Lung (tissue), 12 donors: Measurements from ENCODE around the gene ERBB4. TPM values are rescaled to one million over a fixed set of nuclear protein-coding genes. Genes with fewer than 3 reads are reported as not detected.

Source experiments
- ATAC-seq: fragments of 200-7000 bp; cut with Tn5 transposase; one replicate; pipeline ENCODE4 v1.9.1; 2020; ENCODE audit warnings: moderate number of reproducible peaks; ENCODE audit not compliant: insufficient read depth, low FRiP score
- DNase-seq, 3 donors: peaks; one replicate each; pipeline ENCODE4 v3.0.0-alpha.2; 2013 to 2017
- H3K27ac ChIP-seq, 2 donors: one replicate each; pipeline ENCODE4 v1.5.1; 2013; ENCODE audit warnings: mild to moderate bottlenecking in 2 of 2, moderate library complexity in 2 of 2, control low read depth in 1 of 2, inconsistent platforms in 1 of 2, low read depth in 1 of 2, low read length in 1 of 2
- H3K27me3 ChIP-seq, 3 donors: one replicate each; pipeline ENCODE4 v1.5.1; 2013; ENCODE audit warnings: low read length in 2 of 3; ENCODE audit not compliant: control insufficient read depth in 3 of 3, insufficient read depth in 3 of 3
- H3K36me3 ChIP-seq, 4 donors: one replicate each; pipeline ENCODE4 v1.5.1; 2013; ENCODE audit warnings: low read length in 4 of 4, mild to moderate bottlenecking in 1 of 4, moderate library complexity in 1 of 4; ENCODE audit not compliant: control insufficient read depth in 4 of 4, insufficient read depth in 4 of 4
- H3K4me1 ChIP-seq, 5 donors: one replicate each; pipeline ENCODE4 v1.5.1; 2013; ENCODE audit warnings: low read length in 5 of 5, mild to moderate bottlenecking in 2 of 5, moderate library complexity in 1 of 5; ENCODE audit not compliant: control insufficient read depth in 5 of 5, insufficient read depth in 5 of 5
- H3K4me3 ChIP-seq: one replicate; pipeline ENCODE4 v1.5.1; 2013; ENCODE audit warnings: mild to moderate bottlenecking, control low read depth, moderate library complexity
- H3K9ac ChIP-seq, 2 donors: one replicate each; pipeline ENCODE4 v1.5.1; 2013; ENCODE audit warnings: low read length in 2 of 2, control low read depth in 1 of 2; ENCODE audit not compliant: insufficient read depth in 1 of 2
- H3K9me3 ChIP-seq, 4 donors: one replicate each; pipeline ENCODE4 v1.5.1; 2013; ENCODE audit warnings: low read length in 3 of 4, mild to moderate bottlenecking in 1 of 4, moderate library complexity in 1 of 4; ENCODE audit not compliant: control insufficient read depth in 4 of 4, insufficient read depth in 3 of 4
- WGBS, 2 donors: extraction: QIAGEN DNeasy Blood & Tissue Kit; methylation state at CpG; one replicate each; pipeline ENCODE4 v1.1.7; 2013; 5-methylcytosine and 5-hydroxymethylcytosine counted together
- polyA plus RNA-seq, 2 donors: library from polyadenylated mRNA; stranded (reverse); fragments of 200-250 nt; gene quantifications; one replicate each; pipeline ENCODE4 v1.2.1, GENCODE V29; 2013
- total RNA-seq, 2 donors: library from RNA; depleted of rRNA in 1 of 2; stranded (reverse); fragments of >200 nt in 1 of 2; gene quantifications; one replicate each; pipeline ENCODE4 v1.2.1, GENCODE V29; 2014 to 2021
- TF ChIP-seq, protein P1 (sequence below): IDR thresholded peaks from 2 replicates; pipeline ENCODE4 v1.5.1; 2012; ENCODE audit warnings: mild to moderate bottlenecking; ENCODE audit errors: control extremely low read depth, extremely low read depth
- donor health status: control.
- donor health status: control.
- donor health status: Bipolar disorder and iron deficiency.
- donor health status: healthy.
- donor health status: DM: yes; HTN: yes; CAD: no.

The ERBB4 gene
- total and polyA plus RNA-seq, 4 donors: 0.41 to 16.8 (median 5.3) TPM

DNA sequence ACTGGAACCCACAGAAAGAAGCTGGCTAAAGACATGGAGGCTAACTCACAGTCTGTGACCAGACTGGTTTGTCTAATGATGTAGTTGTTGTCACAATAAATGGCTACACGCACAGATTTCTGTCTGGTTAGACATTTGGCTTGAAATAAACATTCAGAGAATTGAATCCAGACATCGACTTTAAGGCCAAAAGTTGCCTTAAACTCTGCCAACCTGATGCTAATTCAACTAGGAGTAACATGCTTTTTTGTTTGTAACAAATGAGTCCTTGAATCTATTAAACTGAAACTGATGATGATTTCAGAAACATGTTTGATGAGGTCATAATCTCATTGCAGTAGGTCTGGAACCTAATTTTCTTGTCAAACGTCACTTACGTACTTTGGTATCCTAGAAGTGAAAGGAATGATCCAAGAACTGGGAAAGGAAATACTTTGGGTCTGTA lies 123.8 kb downstream of the ERBB4 start:
- Histone ChIP-seq H3K9me3 (no peaks in the 10 kb centered on the region), H3K27me3 (no peaks in the 10 kb centered on the region), H3K4me1 (no peaks in the 10 kb centered on the region), H3K36me3 (no peaks in the 10 kb centered on the region), H3K27ac (no peak overlapping the region), H3K4me3 (no peak overlapping the region), H3K9ac (no peak overlapping the region)
- TF ChIP-seq, protein P1, sequence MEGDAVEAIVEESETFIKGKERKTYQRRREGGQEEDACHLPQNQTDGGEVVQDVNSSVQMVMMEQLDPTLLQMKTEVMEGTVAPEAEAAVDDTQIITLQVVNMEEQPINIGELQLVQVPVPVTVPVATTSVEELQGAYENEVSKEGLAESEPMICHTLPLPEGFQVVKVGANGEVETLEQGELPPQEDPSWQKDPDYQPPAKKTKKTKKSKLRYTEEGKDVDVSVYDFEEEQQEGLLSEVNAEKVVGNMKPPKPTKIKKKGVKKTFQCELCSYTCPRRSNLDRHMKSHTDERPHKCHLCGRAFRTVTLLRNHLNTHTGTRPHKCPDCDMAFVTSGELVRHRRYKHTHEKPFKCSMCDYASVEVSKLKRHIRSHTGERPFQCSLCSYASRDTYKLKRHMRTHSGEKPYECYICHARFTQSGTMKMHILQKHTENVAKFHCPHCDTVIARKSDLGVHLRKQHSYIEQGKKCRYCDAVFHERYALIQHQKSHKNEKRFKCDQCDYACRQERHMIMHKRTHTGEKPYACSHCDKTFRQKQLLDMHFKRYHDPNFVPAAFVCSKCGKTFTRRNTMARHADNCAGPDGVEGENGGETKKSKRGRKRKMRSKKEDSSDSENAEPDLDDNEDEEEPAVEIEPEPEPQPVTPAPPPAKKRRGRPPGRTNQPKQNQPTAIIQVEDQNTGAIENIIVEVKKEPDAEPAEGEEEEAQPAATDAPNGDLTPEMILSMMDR: no peak
- no peak for ATAC-seq
- no peak for DNase-seq
- WGBS, 2 donors: 72 to 84% methylated on average over 4 of the region's 4 CpGs

DNA sequence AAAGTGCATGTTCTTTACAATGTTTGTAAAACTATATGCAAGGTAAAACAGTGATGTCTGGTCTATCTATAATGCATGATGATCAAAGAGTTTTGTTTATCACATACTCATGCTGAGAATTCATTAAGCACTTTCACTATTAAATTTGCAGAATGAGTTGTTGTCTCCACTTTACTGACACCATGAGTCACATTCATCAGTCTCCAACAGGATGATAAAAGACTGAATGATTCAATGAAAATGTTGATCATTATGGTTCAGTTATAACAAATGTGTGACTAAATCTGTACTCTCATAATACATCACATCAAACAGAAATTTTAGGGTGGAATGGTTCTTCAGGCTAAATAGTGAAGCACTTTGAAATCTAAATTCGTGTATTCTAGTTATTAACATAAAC lies 129.0 kb downstream of the ERBB4 start:
- ATAC-seq: no peak

DNA sequence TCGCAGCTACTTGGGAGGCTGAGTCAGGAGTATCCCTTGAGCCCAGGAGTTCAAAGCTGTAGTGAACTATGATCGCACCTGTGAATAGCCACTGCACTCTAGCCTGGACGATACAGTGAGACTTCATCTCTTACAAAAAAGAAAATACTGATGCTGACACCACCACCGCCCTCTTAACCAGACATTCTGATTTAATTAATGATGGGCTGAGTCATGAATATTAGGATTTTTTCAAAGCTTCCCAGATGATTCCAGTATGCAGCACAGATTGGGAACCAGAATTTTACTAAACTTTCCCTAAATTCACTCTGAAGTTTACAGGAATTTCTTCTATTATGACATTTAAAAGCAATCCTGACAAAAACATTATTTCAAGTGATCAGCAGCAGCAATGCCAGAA lies 130.1 kb downstream of the ERBB4 start:
- Histone ChIP-seq H3K9ac (no peak overlapping the region), H3K27me3 (no peaks in the 10 kb centered on the region), H3K36me3 (no peaks in the 10 kb centered on the region), H3K4me3 (no peak overlapping the region), H3K9me3 (no peaks in the 10 kb centered on the region), H3K27ac (no peak overlapping the region), H3K4me1 (no peaks in the 10 kb centered on the region)
- ATAC-seq: no peak
- DNase-seq: no peak
- TF ChIP-seq, protein P1: no peak
- WGBS, 2 donors: 84 to 88% methylated on average over 4 of the region's 4 CpGs

More for the DNA sequence above, 129.0 kb downstream of the ERBB4 start:
- Histone ChIP-seq H3K27me3 (no peaks in the 10 kb centered on the region), H3K27ac (no peak overlapping the region), H3K4me1 (no peaks in the 10 kb centered on the region), H3K4me3 (no peak overlapping the region), H3K9ac (no peak overlapping the region), H3K36me3 (no peaks in the 10 kb centered on the region), H3K9me3 (no peaks in the 10 kb centered on the region)
- TF ChIP-seq, protein P1: no peak
- DNase-seq: no peak
- WGBS, 2 donors: 43 to 45% methylated on average over 1 of the region's 1 CpG

DNA sequence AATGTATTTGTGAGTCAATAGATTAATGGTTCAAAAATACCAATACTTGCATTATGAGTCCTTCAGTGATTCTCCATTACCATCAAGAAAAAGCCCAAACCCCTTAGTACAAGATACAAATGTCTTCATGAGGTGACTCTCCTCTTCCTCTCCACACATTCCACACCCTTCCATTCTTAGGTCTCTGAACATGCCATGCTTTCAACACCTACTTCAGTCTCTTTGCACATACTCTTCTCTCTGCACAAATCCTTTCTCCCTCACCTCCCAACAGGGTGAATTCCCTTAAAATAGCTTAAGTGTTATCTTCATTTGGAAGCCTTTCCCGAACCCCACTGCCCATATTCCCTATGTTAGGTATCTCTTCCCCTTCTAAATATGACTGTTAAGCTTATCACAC lies 131.9 kb downstream of the ERBB4 start:
- Histone ChIP-seq H3K27ac (no peak overlapping the region), H3K9ac (no peak overlapping the region), H3K9me3 (no peaks in the 10 kb centered on the region), H3K36me3 (no peaks in the 10 kb centered on the region), H3K4me1 (no peaks in the 10 kb centered on the region), H3K4me3 (no peak overlapping the region), H3K27me3 (no peaks in the 10 kb centered on the region)
- ATAC-seq: no peak
- TF ChIP-seq, protein P1: no peak
- WGBS, 2 donors: 69 to 71% methylated on average over 1 of the region's 1 CpG
- no peak for DNase-seq
